H9 (cell line): ENCODE results near the gene TMEM98. TPM values are rescaled to one million over a fixed set of nuclear protein-coding genes. Genes with fewer than 3 reads are reported as not detected.
"Not testable (repeated sequence)": the region's sequence is repeated elsewhere in the genome, so short reads cannot be mapped to it uniquely, and the experiment has no call there.

Experiments
- DNase-seq: peaks from one replicate; pipeline ENCODE4 v3.0.0-alpha.2; 2017
- H2AFZ ChIP-seq: one replicate; pipeline ENCODE4 v1.6.1; 2013; ENCODE audit warnings: mild to moderate bottlenecking, low read length, control low read depth, moderate library complexity
- H2AK5ac ChIP-seq: 2 replicates; pipeline ENCODE4 v1.6.1; 2013; ENCODE audit warnings: low read length, control low read depth, mixed read lengths; ENCODE audit not compliant: insufficient read length
- H2BK120ac ChIP-seq: one replicate; pipeline ENCODE4 v1.6.1; 2013; ENCODE audit warnings: low read depth, mild to moderate bottlenecking, low read length, control low read depth, inconsistent platforms; ENCODE audit not compliant: poor library complexity, severe bottlenecking
- H2BK12ac ChIP-seq: 2 replicates; pipeline ENCODE4 v1.6.1; 2013; ENCODE audit warnings: low read length, control low read depth, mixed read lengths, low read depth; ENCODE audit not compliant: insufficient read length
- H2BK15ac ChIP-seq: 2 replicates; pipeline ENCODE4 v1.6.1; 2013; ENCODE audit warnings: low read depth, low read length, control low read depth
- H2BK20ac ChIP-seq: one replicate; pipeline ENCODE4 v1.6.1; 2013; ENCODE audit warnings: low read depth, mild to moderate bottlenecking, low read length, control low read depth, inconsistent platforms; ENCODE audit not compliant: poor library complexity, severe bottlenecking
- H2BK5ac ChIP-seq: 2 replicates; pipeline ENCODE4 v1.6.1; 2013; ENCODE audit warnings: low read length, control low read depth, mixed read lengths; ENCODE audit not compliant: insufficient read length
- H3K14ac ChIP-seq: 2 replicates; pipeline ENCODE4 v1.6.1; 2013; ENCODE audit warnings: low read length, control low read depth; ENCODE audit not compliant: insufficient read depth
- H3K18ac ChIP-seq: 2 replicates; pipeline ENCODE4 v1.6.1; 2013; ENCODE audit warnings: low read depth, mild to moderate bottlenecking, mixed read lengths, low read length, control low read depth; ENCODE audit not compliant: insufficient read length
- H3K23ac ChIP-seq: 2 replicates; pipeline ENCODE4 v1.6.1; 2013; ENCODE audit warnings: low read length, control low read depth, mixed read lengths, low read depth; ENCODE audit not compliant: insufficient read length
- H3K23me2 ChIP-seq: 2 replicates; pipeline ENCODE4 v1.6.1; 2013; ENCODE audit warnings: low read depth, mild to moderate bottlenecking, mixed read lengths, low read length, control low read depth; ENCODE audit not compliant: insufficient read length, poor library complexity, severe bottlenecking
- H3K27ac ChIP-seq: 2 replicates; pipeline ENCODE4 v1.5.1; 2013; ENCODE audit warnings: low read length, control low read depth, mixed read lengths, low read depth; ENCODE audit not compliant: insufficient read length
- H3K27me3 ChIP-seq: 2 replicates; pipeline ENCODE4 v1.6.1; 2013; ENCODE audit warnings: low read length, control low read depth, inconsistent platforms; ENCODE audit not compliant: insufficient read depth
- H3K4ac ChIP-seq: 2 replicates; pipeline ENCODE4 v1.6.1; 2013; ENCODE audit warnings: low read depth, mild to moderate bottlenecking, control low read depth, inconsistent platforms, low read length, moderate library complexity
- H3K4me1 ChIP-seq: 2 replicates; pipeline ENCODE4 v1.6.1; 2013; ENCODE audit warnings: low read length, control low read depth, inconsistent platforms; ENCODE audit not compliant: insufficient read depth
- H3K4me2 ChIP-seq: 2 replicates; pipeline ENCODE4 v1.6.1; 2013; ENCODE audit warnings: low read length, control low read depth, mixed read lengths; ENCODE audit not compliant: insufficient read length, insufficient read depth
- H3K56ac ChIP-seq: 2 replicates; pipeline ENCODE4 v1.6.1; 2013; ENCODE audit warnings: low read depth, mild to moderate bottlenecking, mixed read lengths, low read length, control low read depth; ENCODE audit not compliant: insufficient read length
- H3K79me1 ChIP-seq: 2 replicates; pipeline ENCODE4 v1.6.1; 2013; ENCODE audit warnings: low read depth, mild to moderate bottlenecking, moderate library complexity, low read length, control low read depth, inconsistent platforms; ENCODE audit not compliant: insufficient read depth, poor library complexity, severe bottlenecking
- H3K79me2 ChIP-seq: 2 replicates; pipeline ENCODE4 v1.6.1; 2013; ENCODE audit warnings: low read length, control low read depth, inconsistent platforms; ENCODE audit not compliant: insufficient read depth
- H3K9ac ChIP-seq: 2 replicates; pipeline ENCODE4 v1.6.1; 2013; ENCODE audit warnings: low read length, control low read depth, mixed read lengths; ENCODE audit not compliant: insufficient read length; ENCODE audit errors: extremely low read depth
- H3K9me3 ChIP-seq: one replicate; pipeline ENCODE4 v1.6.1; 2013; ENCODE audit warnings: low read depth, low read length, inconsistent platforms; ENCODE audit not compliant: control insufficient read depth
- H3T11ph ChIP-seq: one replicate; pipeline ENCODE4 v1.6.1; 2013; ENCODE audit warnings: mild to moderate bottlenecking, low read length, control low read depth, inconsistent platforms
- H4K20me1 ChIP-seq: one replicate; pipeline ENCODE4 v1.6.1; 2013; ENCODE audit not compliant: control insufficient read depth, insufficient read length, insufficient read depth
- H4K5ac ChIP-seq: 2 replicates; pipeline ENCODE4 v1.6.1; 2013; ENCODE audit warnings: low read depth, mild to moderate bottlenecking, mixed read lengths, low read length, control low read depth; ENCODE audit not compliant: insufficient read length
- H4K8ac ChIP-seq: replicated peaks from 2 replicates; pipeline ENCODE4 v1.6.1; 2013; ENCODE audit warnings: low read length, control low read depth, mixed read lengths, low read depth; ENCODE audit not compliant: insufficient read length
- H4K91ac ChIP-seq: 2 replicates; pipeline ENCODE4 v1.6.1; 2013; ENCODE audit warnings: low read depth, mild to moderate bottlenecking, moderate library complexity, mixed read lengths, low read length, control low read depth; ENCODE audit not compliant: insufficient read length
- H3K27ac Mint-ChIP-seq, 3 experiments: 2 replicates in 2 of 3; 3 replicates in 1 of 3; pipeline ENCODE4 v1.8.0; 2020 to 2021; ENCODE audit warnings: mixed read lengths in 3 of 3, mild to moderate bottlenecking in 1 of 3, moderate library complexity in 1 of 3
- H3K27me3 Mint-ChIP-seq: 2 replicates; pipeline ENCODE4 v1.8.0; 2021; ENCODE audit warnings: low read depth, mild to moderate bottlenecking, moderate library complexity, mixed read lengths
- H3K36me3 Mint-ChIP-seq, 3 experiments: 2 replicates in 2 of 3; 3 replicates in 1 of 3; pipeline ENCODE4 v1.8.0; 2020 to 2021; ENCODE audit warnings: low read depth in 3 of 3, mixed read lengths in 3 of 3; ENCODE audit not compliant: insufficient read depth in 1 of 3
- H3K4me1 Mint-ChIP-seq, 2 experiments: 2 replicates each; pipeline ENCODE4 v1.8.0; 2020; ENCODE audit warnings: mixed read lengths in 2 of 2
- H3K4me3 Mint-ChIP-seq, 2 experiments: 2 replicates in 1 of 2; 3 replicates in 1 of 2; pipeline ENCODE4 v1.8.0; 2020 to 2021; ENCODE audit warnings: mild to moderate bottlenecking in 2 of 2, mixed read lengths in 2 of 2, moderate library complexity in 1 of 2
- H3K9me3 Mint-ChIP-seq, 2 experiments: 2 replicates in 1 of 2; 3 replicates in 1 of 2; pipeline ENCODE4 v1.8.0; 2020; ENCODE audit warnings: mild to moderate bottlenecking in 2 of 2, mixed read lengths in 2 of 2, moderate library complexity in 1 of 2
- CTCF ChIP-seq: fragments of 200-600 bp; sonication (generic); conservative IDR thresholded peaks from 3 replicates; pipeline ENCODE4 v1.8.0; 2021; ENCODE audit warnings: antibody characterized with exemption, mild to moderate bottlenecking
- WGBS: extraction: QIAGEN DNeasy Blood & Tissue Kit; methylation state at CpG from one replicate; pipeline ENCODE4 v1.1.7; 2013; ENCODE audit warnings: missing lambda C conversion rate, low lambda C conversion rate, mixed read lengths; ENCODE audit not compliant: insufficient read length; ENCODE audit errors: extremely low coverage; 5-methylcytosine and 5-hydroxymethylcytosine counted together
- total RNA-seq: library from RNA; stranded (reverse); gene quantifications from 2 replicates; pipeline ENCODE4 v1.2.1, GENCODE V29; 2021

TMEM98 gene
- total RNA-seq, 1 experiment from 2014 or later = 78.4 TPM

GRCh38 chr17:32921017-32921416, 6.9 kb upstream of the TMEM98 start:
- H4K20me1 ChIP-seq = no peaks in the 10 kb centered on the region
- Mint-ChIP-seq H3K27ac (no peak overlapping the region), H3K9me3 (peaks cover 0 to 10% of the 10 kb centered on the region in 2 experiments; a peak in 3 of 5 replicates), H3K36me3 (peaks cover 0 to 3% (median 0%) of the 10 kb centered on the region in 3 experiments; a peak in 2 of 7 replicates), H3K4me3 (no peak overlapping the region), H3K27me3 (no peaks in the 10 kb centered on the region), H3K4me1 (peaks cover 18 to 20% of the 10 kb centered on the region in 2 experiments)
- no peaks in the 10 kb centered on the region for H3K79me2 ChIP-seq
- no peak overlapping the region for H3K23ac ChIP-seq
- no peak overlapping the region for H4K8ac ChIP-seq
- H2BK15ac ChIP-seq = no peak overlapping the region
- H2BK20ac ChIP-seq = no peak overlapping the region
- no peak overlapping the region for H4K91ac ChIP-seq
- H3K4ac ChIP-seq = no peak overlapping the region
- H3K23me2 ChIP-seq = no peaks in the 10 kb centered on the region
- H3K4me1 ChIP-seq = peaks cover 4% of the 10 kb centered on the region; the same call in 1 of the 2 replicates
- no CpG with 5 or more reads among the region's 10 CpGs for WGBS
- H2BK5ac ChIP-seq = no peak overlapping the region
- H3K27ac ChIP-seq = no peak overlapping the region
- H3T11ph ChIP-seq = no peak overlapping the region
- H3K56ac ChIP-seq = no peak overlapping the region
- no peaks in the 10 kb centered on the region for H3K9me3 ChIP-seq
- H2AFZ ChIP-seq = no peak overlapping the region
- DNase-seq = no peak
- H2AK5ac ChIP-seq = no peak overlapping the region
- no peak overlapping the region for H2BK120ac ChIP-seq
- TF ChIP-seq CTCF = no peak
- no peaks in the 10 kb centered on the region for H3K79me1 ChIP-seq
- H3K14ac ChIP-seq = no peak overlapping the region
- H3K4me2 ChIP-seq = no peak overlapping the region
- H3K27me3 ChIP-seq = no peaks in the 10 kb centered on the region
- H3K9ac ChIP-seq = no peak overlapping the region
- no peak overlapping the region for H2BK12ac ChIP-seq
- no peak overlapping the region for H4K5ac ChIP-seq
- no peak overlapping the region for H3K18ac ChIP-seq

- H3K9ac ChIP-seq, H2BK12ac ChIP-seq, H4K20me1 ChIP-seq, H3K4me3 Mint-ChIP-seq, H3K27ac Mint-ChIP-seq, H2BK5ac ChIP-seq, H3K4me1 ChIP-seq, H2AK5ac ChIP-seq, H2BK120ac ChIP-seq, H3K23ac ChIP-seq, H3K79me2 ChIP-seq, H3K27ac ChIP-seq, H3K4ac ChIP-seq, H3K14ac ChIP-seq, H3K56ac ChIP-seq, DNase-seq, H3K4me2 ChIP-seq, H3K36me3 Mint-ChIP-seq, H3K79me1 ChIP-seq, H3K9me3 ChIP-seq, H3T11ph ChIP-seq, H2AFZ ChIP-seq, H3K27me3 ChIP-seq, H3K23me2 ChIP-seq, H3K18ac ChIP-seq, H4K91ac ChIP-seq, H4K8ac ChIP-seq, H4K5ac ChIP-seq, H2BK20ac ChIP-seq, H3K27me3 Mint-ChIP-seq, H2BK15ac ChIP-seq: not testable (repeated sequence)
- Mint-ChIP-seq H3K4me1 (peaks cover 8 to 10% of the 10 kb centered on the region in 2 experiments; a peak in 3 of 4 replicates), H3K9me3 (peaks cover 0 to 10% of the 10 kb centered on the region in 2 experiments; a peak in 3 of 5 replicates)
- WGBS = no CpG with 5 or more reads among the region's 3 CpGs
Measured at GRCh38 chr17:32923905-32924304, 4.0 kb upstream of the TMEM98 start.
